CD4-positive, alpha-beta T cell treated with Interleukin-6 for 4 hours (primary cell): Measurements from ENCODE around the gene POM121.
"Not testable (repeated sequence)": the region's sequence is repeated elsewhere in the genome, so short reads cannot be mapped to it uniquely, and the experiment has no call there.

Source experiments
- DNase-seq: peaks from one replicate; pipeline ENCODE4 v3.0.0-alpha.2; 2020; ENCODE audit warnings: mixed read lengths

POM121 gene

GRCh38 chr7:72949686-72950085, 24.8 kb downstream of the POM121 start:
- DNase-seq = not testable (repeated sequence)

DNA sequence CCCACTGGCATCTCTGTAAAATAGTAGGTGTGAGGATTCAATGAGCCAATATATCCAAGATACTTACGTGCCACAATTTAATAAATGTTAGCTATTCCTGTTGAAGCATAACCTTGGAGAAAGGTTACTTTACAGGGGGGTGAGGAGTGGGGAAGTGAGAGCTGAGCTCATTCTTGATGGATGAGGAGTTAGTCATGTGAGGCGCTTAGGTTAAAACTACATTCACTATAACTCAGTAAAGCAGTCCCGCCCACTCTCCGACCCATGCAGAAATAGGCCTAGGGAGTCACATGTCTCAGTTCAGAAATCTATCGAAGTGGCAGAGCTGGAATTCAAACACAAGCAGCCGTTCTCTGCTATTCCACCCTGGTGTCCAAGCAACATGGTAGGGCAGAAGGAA, 25.5 kb downstream of the POM121 start:
- not testable (repeated sequence) for DNase-seq

DNA sequence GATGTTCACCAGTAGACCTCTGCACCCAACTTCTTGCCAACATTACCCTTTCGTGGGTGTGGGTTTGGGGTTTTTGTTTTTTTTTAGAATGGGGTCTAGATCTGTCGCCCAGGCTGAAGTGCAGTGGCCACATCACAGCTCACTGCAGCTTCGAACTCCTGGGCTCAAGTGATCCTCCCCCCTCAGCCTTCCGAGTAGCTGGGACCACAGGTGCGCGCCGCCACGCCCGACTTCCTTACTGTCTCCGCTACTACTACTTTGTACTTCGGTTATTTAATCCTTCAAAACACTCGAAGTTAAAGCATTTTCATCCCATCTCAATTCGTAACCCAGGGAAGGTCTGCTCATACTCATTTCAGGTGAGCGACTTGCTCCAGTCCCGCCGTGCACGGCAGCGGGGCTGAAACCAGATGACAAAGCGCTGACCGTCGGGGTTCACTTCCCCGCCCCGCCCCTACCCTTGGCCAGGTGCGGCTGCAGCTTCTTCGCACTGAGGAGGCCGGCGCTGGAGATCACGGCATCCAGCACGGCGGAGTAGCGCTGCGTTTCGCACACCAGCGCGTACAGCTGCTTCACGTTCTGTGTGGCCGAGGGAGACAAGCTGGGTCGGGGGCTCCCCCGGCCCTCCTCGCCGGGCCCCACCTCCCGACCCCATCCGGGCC, 29.1 kb downstream of the POM121 start:
- DNase-seq = not testable (repeated sequence)

- DNase-seq = not testable (repeated sequence)
Observed at GRCh38 chr7:72954563-72955198, 29.8 kb downstream of the POM121 start.

- not testable (repeated sequence) for DNase-seq
Observed at GRCh38 chr7:72960029-72960428, 35.1 kb downstream of the POM121 start.

- DNase-seq = not testable (repeated sequence)
Observed at GRCh38 chr7:72960626-72961345, 35.9 kb downstream of the POM121 start.

GRCh38 chr7:72961346-72961650, 36.4 kb downstream of the POM121 start:
- DNase-seq = not testable (repeated sequence)

DNA sequence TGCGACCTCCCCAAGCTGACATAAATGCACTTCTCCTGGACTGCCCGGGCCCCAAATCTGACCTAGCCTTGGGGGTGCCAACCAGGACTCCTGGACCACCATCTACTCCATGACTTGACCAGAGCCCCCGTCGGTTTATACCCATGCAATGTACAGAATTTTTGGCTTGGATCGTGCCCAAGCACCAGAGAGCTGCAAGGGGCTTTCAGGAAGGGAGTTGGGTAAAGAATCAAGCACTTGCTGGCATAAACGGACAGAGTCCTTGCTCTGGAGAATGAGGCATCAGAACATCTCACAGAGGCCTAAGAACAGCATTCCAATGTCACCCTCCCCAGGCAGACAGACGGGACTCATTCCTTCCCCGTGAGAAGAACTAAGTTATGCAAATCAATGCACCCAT, 38.2 kb downstream of the POM121 start:
- not testable (repeated sequence) for DNase-seq

DNA sequence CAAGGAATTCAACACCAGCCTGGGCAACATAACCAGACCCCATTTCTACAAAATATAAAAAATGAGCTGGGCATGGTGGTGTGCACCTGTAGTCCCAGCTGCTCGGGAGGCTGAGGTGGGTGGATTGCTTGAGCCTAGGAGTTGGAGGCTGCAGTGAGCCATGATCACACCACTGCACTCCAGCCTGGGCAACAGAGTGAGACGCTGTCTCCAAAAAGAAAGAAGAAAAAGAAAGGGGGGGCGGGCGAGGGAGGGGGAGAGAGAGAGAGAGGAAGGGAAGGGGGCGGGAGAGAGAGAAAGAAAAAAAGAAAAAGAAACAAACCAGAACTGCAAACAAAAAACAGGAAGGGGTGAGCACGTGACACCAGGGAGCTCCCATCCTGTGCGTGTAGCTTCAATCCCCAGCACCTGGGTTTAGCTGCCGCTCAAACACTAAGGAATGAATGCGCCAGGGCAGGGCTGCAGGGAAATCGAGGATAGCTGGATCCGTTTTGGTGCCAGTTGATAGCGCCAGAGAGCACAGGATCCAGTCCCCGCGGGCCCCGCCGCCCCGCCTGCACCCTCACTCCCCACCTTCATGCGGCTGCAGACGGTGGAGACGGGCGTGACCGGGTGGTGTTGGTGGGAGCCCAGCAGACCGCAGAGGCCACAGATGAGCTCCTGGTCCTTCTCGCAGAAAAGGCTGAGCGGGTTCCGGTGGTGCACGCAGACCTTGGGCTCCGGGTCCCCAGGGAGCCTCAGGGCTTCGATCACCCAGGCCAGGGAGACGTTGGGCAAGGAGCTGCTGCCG, 40.5 kb downstream of the POM121 start:
- not testable (repeated sequence) for DNase-seq

DNA sequence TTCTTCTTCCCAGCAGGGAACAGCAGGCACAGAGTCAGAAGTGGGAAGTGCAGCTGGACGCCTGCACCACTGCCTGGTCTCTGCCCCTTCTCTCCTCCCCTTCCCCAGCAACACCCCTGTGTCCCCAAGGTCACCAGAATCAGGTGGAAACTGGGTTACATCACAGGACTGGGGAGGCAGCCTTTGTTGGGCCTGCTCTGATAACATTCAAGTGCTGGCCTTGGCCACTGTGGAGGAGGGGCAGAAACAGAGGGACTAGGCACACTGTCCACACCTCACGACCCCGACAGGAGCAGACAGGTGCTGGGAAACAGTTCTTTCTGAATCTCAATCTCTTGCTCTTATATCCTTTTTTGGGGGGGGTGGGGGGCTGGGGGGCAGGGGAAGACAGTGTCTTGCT, 42.0 kb downstream of the POM121 start:
- DNase-seq = not testable (repeated sequence)

DNA sequence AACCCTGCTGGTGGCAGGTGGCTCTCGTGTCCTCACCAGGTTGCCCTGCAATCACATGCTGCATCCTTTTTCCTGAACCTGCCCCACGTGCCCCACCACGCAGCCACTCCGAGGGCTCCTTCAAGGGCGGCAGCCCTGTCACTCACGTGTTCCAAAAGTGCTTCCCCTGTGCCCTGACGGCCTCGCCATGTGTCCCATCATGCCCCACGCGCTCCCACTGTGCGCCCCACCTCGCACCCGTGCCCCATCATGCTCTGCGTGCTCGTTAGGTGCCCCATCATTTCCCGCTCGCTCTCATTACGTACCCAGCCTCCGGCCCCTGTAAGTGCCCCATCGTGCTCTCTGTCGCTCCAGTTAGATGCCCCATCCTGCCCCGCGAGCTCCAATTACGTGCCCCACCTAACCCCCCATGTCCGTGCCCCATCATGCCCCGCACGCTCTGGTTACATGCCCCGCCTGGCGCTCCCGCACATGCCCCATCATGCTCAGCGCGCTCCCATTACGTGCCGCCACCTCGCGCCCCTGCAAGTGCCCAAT, 44.2 kb downstream of the POM121 start, which contains the start of gene TRIM74:
TRIM74 (minus strand) TSS at position 487 of the 537 bp plus-strand sequence. CDS start 3,309 bp downstream, outside the sequence.
- not testable (repeated sequence) for DNase-seq

DNA sequence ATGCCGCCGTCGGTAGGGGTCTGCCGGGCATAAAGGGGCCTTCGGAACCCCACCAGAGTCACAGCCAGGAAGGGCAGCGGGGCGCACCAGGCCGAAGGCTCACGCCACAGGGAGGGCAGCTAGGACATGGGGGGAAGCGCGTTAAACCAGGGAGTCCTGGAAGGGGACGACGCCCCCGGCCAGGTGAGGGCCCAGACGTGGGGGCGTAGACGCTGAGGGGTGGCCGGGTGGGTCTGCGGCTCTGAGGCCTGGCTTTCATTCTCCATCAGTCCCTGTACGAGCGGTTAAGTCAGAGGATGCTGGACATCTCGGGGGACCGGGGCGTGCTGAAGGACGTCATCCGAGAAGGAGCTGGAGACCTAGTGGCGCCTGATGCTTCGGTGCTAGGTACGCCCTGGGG, 44.8 kb downstream of the POM121 start:
- DNase-seq = not testable (repeated sequence)

DNA sequence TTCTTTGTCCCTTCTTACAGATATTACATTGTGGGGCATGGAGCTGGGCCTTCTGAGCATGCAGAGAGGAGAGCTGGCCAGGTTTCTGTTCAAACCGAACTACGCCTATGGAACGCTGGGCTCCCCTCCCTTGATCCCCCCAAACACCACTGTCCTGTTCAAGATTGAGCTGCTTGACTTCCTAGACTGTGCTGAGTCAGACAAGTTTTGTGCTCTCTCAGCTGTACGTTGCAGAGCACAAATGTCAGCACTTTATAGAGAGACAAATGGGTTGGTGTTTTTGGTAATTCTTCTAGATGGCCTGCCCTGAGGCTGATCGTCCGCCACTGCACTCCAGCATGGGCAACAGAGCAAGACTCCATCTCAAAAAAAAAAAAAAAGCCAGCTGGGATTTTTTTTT, 46.6 kb downstream of the POM121 start:
- DNase-seq = not testable (repeated sequence)

GRCh38 chr7:72974781-72975180, 49.9 kb downstream of the POM121 start:
- not testable (repeated sequence) for DNase-seq

DNA sequence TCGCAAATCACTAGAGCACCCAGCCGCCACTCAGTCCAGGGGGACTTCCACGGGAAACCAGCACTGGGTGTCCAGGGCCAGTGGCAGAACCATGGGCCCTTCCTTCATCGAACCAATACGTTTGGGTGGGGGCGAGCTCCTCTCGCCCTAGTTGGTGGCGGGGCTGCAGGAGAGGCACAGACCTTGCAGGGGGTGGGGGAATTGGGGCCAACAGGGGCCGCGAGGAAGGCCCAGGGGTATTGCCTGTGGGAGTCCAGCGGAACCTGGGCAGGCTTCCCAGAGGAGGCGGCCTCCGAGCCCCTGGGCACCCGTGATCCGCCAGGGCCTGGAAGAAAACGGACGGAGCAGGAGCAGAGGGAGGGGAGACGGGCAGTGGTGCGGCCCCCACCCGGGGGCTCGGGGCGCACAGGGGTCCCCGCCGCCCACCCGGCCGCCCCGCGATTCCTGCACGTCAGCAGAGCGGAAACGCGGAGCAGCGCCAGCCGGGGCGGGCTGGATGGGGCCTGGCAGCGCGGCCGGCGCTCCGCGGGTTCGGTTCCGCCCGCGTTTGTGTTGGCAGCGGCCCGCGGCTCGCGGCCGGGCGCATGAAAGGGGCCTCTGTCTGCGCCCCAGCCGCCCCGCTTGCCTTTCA, 50.9 kb downstream of the POM121 start:
- DNase-seq = not testable (repeated sequence)

DNA sequence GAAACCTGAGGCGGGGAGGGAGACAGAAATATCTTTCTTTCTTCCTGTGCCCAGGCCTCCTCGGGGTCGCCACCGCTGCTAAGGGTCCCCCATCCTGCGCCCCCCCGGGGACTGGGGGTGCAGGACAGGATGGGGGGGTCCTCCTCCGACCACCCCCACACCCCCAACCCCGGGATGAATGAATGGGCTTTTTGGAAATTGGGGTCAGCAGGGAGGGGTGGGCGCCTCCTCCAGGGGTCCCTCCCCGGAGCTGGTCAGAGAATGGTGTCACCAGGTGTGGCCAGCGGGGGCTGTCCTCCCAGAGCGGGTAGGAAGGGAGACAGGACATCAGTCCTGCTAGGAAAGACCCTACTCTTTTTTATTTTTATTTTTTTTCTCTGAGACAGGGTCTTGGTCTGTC, 51.5 kb downstream of the POM121 start:
- not testable (repeated sequence) for DNase-seq

- not testable (repeated sequence) for DNase-seq
Observed at GRCh38 chr7:72980382-72980781, 55.5 kb downstream of the POM121 start.

DNA sequence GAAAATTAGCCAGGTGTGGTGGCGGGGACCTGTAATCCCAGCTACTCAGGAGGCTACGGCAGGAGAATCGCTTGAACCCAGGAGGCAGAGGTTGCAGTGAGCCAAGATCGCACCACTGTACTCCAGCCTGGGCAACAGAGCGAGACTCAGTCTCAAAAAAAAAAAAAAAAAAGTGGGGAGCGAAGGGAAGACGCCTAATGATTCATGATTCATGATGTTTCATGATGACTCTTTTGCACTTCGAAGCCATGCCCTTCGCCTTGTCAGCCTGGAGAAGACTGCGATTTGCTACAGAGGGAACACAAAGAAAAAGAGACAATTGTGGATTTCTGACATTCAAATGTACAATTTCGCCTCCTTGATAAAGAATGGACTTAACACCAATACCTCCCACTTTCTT, 57.2 kb downstream of the POM121 start:
- not testable (repeated sequence) for DNase-seq

GRCh38 chr7:72990146-72990913, 65.4 kb downstream of the POM121 start:
- DNase-seq = not testable (repeated sequence)

GRCh38 chr7:72995484-72995883, 70.6 kb downstream of the POM121 start:
- not testable (repeated sequence) for DNase-seq

GRCh38 chr7:72997447-72997846, 72.6 kb downstream of the POM121 start:
- DNase-seq = not testable (repeated sequence)
